OCI-LY1 (cell line): ENCODE measurements around the gene WSCD2.

Experiments used
- H2AFZ ChIP-seq: fragments of 200-600 bp; sonication (generic), shearing (Covaris generic); 2 replicates; pipeline ENCODE4 v1.6.0; 2014; ENCODE audit warnings: antibody characterized with exemption, mild to moderate bottlenecking, low read length
- H3F3A ChIP-seq: fragments of 200-600 bp; sonication (generic), shearing (Covaris generic); 2 replicates; pipeline ENCODE4 v1.6.0; 2014; ENCODE audit warnings: mild to moderate bottlenecking, antibody characterized with exemption, low read length, moderate library complexity; ENCODE audit not compliant: insufficient read depth
- H3K27ac ChIP-seq: fragments of 200-600 bp; sonication (generic); 2 replicates; pipeline ENCODE4 v1.5.1; 2014; ENCODE audit warnings: low read length, mixed run types, mild to moderate bottlenecking, low read depth; ENCODE audit not compliant: poor library complexity, severe bottlenecking
- H3K27me3 ChIP-seq: fragments of 200-600 bp; sonication (generic); 2 replicates; pipeline ENCODE4 v1.6.0; 2014; ENCODE audit warnings: antibody characterized with exemption, mild to moderate bottlenecking, low read length, moderate library complexity; ENCODE audit not compliant: insufficient read depth
- H3K36me3 ChIP-seq: fragments of 200-600 bp; sonication (generic); 2 replicates; pipeline ENCODE4 v1.6.1; 2014; ENCODE audit warnings: mild to moderate bottlenecking, antibody characterized with exemption, low read length, moderate library complexity, mixed read lengths; ENCODE audit not compliant: insufficient read depth
- H3K4me1 ChIP-seq: fragments of 200-600 bp; sonication (generic); 2 replicates; pipeline ENCODE4 v1.5.1; 2014; ENCODE audit warnings: mild to moderate bottlenecking, low read length, moderate library complexity; ENCODE audit not compliant: insufficient read depth, severe bottlenecking
- H3K4me2 ChIP-seq: fragments of 200-600 bp; sonication (generic), shearing (Covaris generic); 2 replicates; pipeline ENCODE4 v1.6.1; 2014; ENCODE audit warnings: low read length
- H3K4me3 ChIP-seq: fragments of 200-600 bp; sonication (generic); 2 replicates; pipeline ENCODE4 v1.5.1; 2014; ENCODE audit warnings: low read length, low read depth, mild to moderate bottlenecking, mixed read lengths; ENCODE audit not compliant: poor library complexity, severe bottlenecking
- H3K79me2 ChIP-seq: fragments of 200-600 bp; shearing (Covaris generic); 2 replicates; pipeline ENCODE4 v1.6.1; 2016; ENCODE audit warnings: mixed run types, low read length, mixed read lengths; ENCODE audit not compliant: insufficient read depth
- H3K9ac ChIP-seq: fragments of 200-600 bp; sonication (generic), shearing (Covaris generic); 2 replicates; pipeline ENCODE4 v1.6.1; 2014; ENCODE audit warnings: mild to moderate bottlenecking, low read length, mixed read lengths
- H3K9me2 ChIP-seq: fragments of 200-600 bp; sonication (generic), shearing (Covaris generic); 2 replicates; pipeline ENCODE4 v1.6.1; 2014; ENCODE audit warnings: low read depth, mild to moderate bottlenecking, low read length, mixed read lengths
- H3K9me3 ChIP-seq: fragments of 200-600 bp; shearing (Covaris generic); 2 replicates; pipeline ENCODE4 v1.6.1; 2014; ENCODE audit warnings: low read length, mixed read lengths
- H4K20me1 ChIP-seq: fragments of 200-600 bp; sonication (generic), shearing (Covaris generic); 2 replicates; pipeline ENCODE4 v1.6.0; 2016; ENCODE audit warnings: mild to moderate bottlenecking, low read length; ENCODE audit not compliant: insufficient read depth
- CTCF ChIP-seq: fragments of 200-600 bp; sonication (generic), shearing (Covaris generic); IDR thresholded peaks from 2 replicates; pipeline ENCODE4 v1.5.1; 2017; ENCODE audit warnings: mild to moderate bottlenecking, antibody characterized with exemption, low read length, moderate library complexity, mixed read lengths
- EZH2 ChIP-seq: fragments of 200-600 bp; sonication (generic), shearing (Covaris generic); IDR thresholded peaks from 2 replicates; pipeline ENCODE4 v1.8.0; 2017; ENCODE audit warnings: borderline replicate concordance, mixed run types, mild to moderate bottlenecking, antibody characterized with exemption, low read length, moderate library complexity, mixed read lengths

Gene WSCD2

DNA sequence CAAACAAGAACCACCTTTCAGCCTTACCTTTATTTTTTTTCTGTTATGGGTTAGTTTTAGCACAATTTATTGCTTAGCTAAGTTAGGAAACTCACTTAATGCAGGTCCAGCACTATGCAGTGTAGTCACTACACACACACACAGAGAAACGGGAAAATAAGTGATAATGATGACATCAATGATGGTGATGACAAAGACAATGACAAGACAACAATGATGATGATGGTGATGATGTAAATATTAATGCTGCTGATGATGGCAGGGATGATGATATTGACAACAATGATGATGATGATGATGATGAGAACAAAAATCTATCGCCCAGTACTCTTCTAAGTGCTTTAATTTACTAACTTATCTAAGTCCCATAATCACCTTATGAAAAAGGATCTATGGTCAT, 41.1 kb downstream of the WSCD2 start:
- no peak overlapping the region for H3K27ac ChIP-seq
- no peak overlapping the region for H3K9ac ChIP-seq
- no peak overlapping the region for H3K4me2 ChIP-seq
- H3K4me3 ChIP-seq: no peak overlapping the region
- H2AFZ ChIP-seq: no peak overlapping the region
- no peaks in the 10 kb centered on the region for H3K4me1 ChIP-seq
- H3K79me2 ChIP-seq: no peaks in the 10 kb centered on the region
- H4K20me1 ChIP-seq: no peaks in the 10 kb centered on the region
- H3K36me3 ChIP-seq: no peaks in the 10 kb centered on the region
- H3K27me3 ChIP-seq: no peaks in the 10 kb centered on the region
- no peaks in the 10 kb centered on the region for H3K9me3 ChIP-seq
- no peaks in the 10 kb centered on the region for H3F3A ChIP-seq
- TF ChIP-seq CTCF: no peak
- TF ChIP-seq EZH2: no peak
- no peaks in the 10 kb centered on the region for H3K9me2 ChIP-seq

DNA sequence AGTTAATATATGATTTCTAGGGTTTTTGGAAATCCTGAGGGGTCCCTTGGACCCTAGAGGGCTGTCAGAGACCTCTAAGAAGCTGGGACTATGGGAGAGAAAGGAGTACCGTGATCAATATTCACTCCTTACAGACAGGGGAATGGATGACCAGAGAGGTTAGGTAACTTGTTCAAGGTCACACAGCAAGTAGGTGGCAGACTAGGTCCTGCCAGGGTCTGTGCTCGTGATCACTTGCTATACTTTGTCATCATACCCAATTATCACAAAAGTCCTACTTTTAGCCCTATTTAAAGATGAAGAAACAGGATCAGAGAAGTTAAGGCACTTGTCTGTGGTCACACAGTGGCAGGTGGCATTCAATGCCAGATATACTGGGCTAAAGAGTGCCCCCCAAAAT, 42.9 kb downstream of the WSCD2 start:
- no peaks in the 10 kb centered on the region for H3K9me3 ChIP-seq
- H3K27me3 ChIP-seq: no peaks in the 10 kb centered on the region
- no peaks in the 10 kb centered on the region for H3F3A ChIP-seq
- H4K20me1 ChIP-seq: no peaks in the 10 kb centered on the region
- no peak overlapping the region for H3K27ac ChIP-seq
- no peaks in the 10 kb centered on the region for H3K4me1 ChIP-seq
- no peaks in the 10 kb centered on the region for H3K9me2 ChIP-seq
- H2AFZ ChIP-seq: no peak overlapping the region
- TF ChIP-seq EZH2: no peak
- TF ChIP-seq CTCF: no peak
- H3K36me3 ChIP-seq: no peaks in the 10 kb centered on the region
- H3K9ac ChIP-seq: no peak overlapping the region
- no peak overlapping the region for H3K4me3 ChIP-seq
- H3K4me2 ChIP-seq: no peak overlapping the region
- H3K79me2 ChIP-seq: no peaks in the 10 kb centered on the region

- no peaks in the 10 kb centered on the region for H3K27me3 ChIP-seq
- H2AFZ ChIP-seq: no peak overlapping the region
- H3K36me3 ChIP-seq: no peaks in the 10 kb centered on the region
- no peak overlapping the region for H3K27ac ChIP-seq
- no peaks in the 10 kb centered on the region for H3F3A ChIP-seq
- no peak overlapping the region for H3K4me3 ChIP-seq
- no peak overlapping the region for H3K4me2 ChIP-seq
- TF ChIP-seq CTCF (no peak), EZH2 (no peak)
- no peaks in the 10 kb centered on the region for H4K20me1 ChIP-seq
- no peaks in the 10 kb centered on the region for H3K4me1 ChIP-seq
- no peak overlapping the region for H3K9ac ChIP-seq
- H3K9me2 ChIP-seq: no peaks in the 10 kb centered on the region
- H3K79me2 ChIP-seq: no peaks in the 10 kb centered on the region
- H3K9me3 ChIP-seq: no peaks in the 10 kb centered on the region
Measured at GRCh38 chr12:108173160-108173559, 44.1 kb downstream of the WSCD2 start.
